SK-N-SH treated with all-trans-retinoic acid at 6 μM for 48 hours (cell line): ENCODE results near the gene SLC39A3.

Experiments used
- CSDC2 ChIP-seq: fragments of 250-450 bp; sonication (Bioruptor Pico); IDR thresholded peaks from 2 replicates; pipeline ENCODE4 v1.5.0; 2020; ENCODE audit warnings: mild to moderate bottlenecking, moderate library complexity
- ESRRG ChIP-seq: fragments of 250-450 bp; sonication (Bioruptor Pico); IDR thresholded peaks from 2 replicates; pipeline ENCODE4 v1.6.1; 2021; ENCODE audit warnings: mild to moderate bottlenecking
- GLIS3 ChIP-seq: fragments of 250-450 bp; sonication (Bioruptor Pico); IDR thresholded peaks from 2 replicates; pipeline ENCODE4 v1.5.0; 2020; ENCODE audit warnings: mild to moderate bottlenecking, moderate library complexity
- ISL1 ChIP-seq: fragments of 250-450 bp; sonication (Bioruptor Pico); IDR thresholded peaks from 2 replicates; pipeline ENCODE4 v2.1.2; 2022; ENCODE audit warnings: mild to moderate bottlenecking, moderate library complexity
- ZFP3 ChIP-seq: fragments of 250-450 bp; sonication (Bioruptor Pico); IDR thresholded peaks from 2 replicates; pipeline ENCODE4 v1.5.0; 2020; ENCODE audit warnings: mild to moderate bottlenecking, moderate library complexity
- ZNF565 ChIP-seq: fragments of 450-650 bp; formaldehyde crosslinking; conservative IDR thresholded peaks from 2 replicates; pipeline ENCODE4 v1.5.0; 2020; ENCODE audit warnings: low read depth, mild to moderate bottlenecking, moderate library complexity
- TF ChIP-seq, protein P1 (sequence below): fragments of 250-450 bp; sonication (Bioruptor Pico); IDR thresholded peaks from 2 replicates; pipeline ENCODE4 v1.8.0; 2020; ENCODE audit warnings: mild to moderate bottlenecking, moderate library complexity, borderline replicate concordance
- TF ChIP-seq, protein P2 (sequence below): fragments of 250-450 bp; sonication (Bioruptor Pico); IDR thresholded peaks from 2 replicates; pipeline ENCODE4 v1.5.0; 2020; ENCODE audit warnings: mild to moderate bottlenecking, moderate library complexity

DNA sequence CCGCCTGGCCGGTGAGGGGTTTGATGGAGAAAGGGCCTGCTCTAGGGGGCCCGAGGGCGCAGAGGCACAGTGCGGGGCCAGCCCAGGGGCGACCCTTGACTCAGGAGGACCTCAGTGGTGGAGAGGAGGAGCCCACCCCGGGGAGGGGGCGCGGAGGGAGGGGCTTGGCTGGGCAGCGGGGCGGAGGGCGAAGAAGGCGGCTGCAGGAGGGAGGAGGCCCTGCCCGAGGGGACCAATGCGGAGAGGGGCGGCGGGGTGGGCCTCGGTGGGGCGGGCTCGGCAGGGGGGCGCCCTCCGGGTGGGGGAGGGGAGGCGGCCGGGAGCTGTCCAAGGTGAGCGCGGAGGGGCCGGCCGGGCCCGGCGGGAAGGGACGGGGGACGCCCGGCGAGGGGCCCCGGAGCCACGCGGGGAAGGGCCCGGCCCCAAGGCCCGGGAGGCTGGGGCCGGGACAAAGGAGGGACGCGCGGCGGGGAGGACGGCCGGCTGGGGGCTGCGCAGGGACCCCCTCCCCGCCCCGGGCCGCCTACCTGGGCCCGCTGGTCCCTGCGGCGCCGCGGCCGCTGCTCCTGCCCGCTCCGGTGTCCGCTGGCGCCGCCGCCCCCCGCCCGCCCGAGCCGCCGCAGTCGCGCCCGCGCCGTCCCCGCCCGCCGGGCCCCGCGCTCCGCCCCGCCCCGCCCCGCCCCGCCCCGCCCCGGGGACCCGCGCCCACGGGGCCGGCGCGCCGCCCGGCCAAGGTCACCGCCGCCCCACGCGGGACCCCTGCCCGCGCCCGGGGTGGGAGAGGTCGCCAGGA lies 18.8 kb downstream of the SLC39A3 start, which contains the start of gene DIRAS1:
- TF ChIP-seq ZNF565 (CRISPR knock-in tag) (no peak), ISL1 (CRISPR knock-in tag) (no peak), ZFP3 (no peak), CSDC2 (CRISPR knock-in tag) (no peak), GLIS3 (CRISPR knock-in tag) (no peak), ESRRG (CRISPR knock-in tag) (no peak)
- TF ChIP-seq, protein P1, sequence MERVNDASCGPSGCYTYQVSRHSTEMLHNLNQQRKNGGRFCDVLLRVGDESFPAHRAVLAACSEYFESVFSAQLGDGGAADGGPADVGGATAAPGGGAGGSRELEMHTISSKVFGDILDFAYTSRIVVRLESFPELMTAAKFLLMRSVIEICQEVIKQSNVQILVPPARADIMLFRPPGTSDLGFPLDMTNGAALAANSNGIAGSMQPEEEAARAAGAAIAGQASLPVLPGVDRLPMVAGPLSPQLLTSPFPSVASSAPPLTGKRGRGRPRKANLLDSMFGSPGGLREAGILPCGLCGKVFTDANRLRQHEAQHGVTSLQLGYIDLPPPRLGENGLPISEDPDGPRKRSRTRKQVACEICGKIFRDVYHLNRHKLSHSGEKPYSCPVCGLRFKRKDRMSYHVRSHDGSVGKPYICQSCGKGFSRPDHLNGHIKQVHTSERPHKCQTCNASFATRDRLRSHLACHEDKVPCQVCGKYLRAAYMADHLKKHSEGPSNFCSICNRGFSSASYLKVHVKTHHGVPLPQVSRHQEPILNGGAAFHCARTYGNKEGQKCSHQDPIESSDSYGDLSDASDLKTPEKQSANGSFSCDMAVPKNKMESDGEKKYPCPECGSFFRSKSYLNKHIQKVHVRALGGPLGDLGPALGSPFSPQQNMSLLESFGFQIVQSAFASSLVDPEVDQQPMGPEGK (CRISPR knock-in tag), result no peak
- TF ChIP-seq, protein P2, sequence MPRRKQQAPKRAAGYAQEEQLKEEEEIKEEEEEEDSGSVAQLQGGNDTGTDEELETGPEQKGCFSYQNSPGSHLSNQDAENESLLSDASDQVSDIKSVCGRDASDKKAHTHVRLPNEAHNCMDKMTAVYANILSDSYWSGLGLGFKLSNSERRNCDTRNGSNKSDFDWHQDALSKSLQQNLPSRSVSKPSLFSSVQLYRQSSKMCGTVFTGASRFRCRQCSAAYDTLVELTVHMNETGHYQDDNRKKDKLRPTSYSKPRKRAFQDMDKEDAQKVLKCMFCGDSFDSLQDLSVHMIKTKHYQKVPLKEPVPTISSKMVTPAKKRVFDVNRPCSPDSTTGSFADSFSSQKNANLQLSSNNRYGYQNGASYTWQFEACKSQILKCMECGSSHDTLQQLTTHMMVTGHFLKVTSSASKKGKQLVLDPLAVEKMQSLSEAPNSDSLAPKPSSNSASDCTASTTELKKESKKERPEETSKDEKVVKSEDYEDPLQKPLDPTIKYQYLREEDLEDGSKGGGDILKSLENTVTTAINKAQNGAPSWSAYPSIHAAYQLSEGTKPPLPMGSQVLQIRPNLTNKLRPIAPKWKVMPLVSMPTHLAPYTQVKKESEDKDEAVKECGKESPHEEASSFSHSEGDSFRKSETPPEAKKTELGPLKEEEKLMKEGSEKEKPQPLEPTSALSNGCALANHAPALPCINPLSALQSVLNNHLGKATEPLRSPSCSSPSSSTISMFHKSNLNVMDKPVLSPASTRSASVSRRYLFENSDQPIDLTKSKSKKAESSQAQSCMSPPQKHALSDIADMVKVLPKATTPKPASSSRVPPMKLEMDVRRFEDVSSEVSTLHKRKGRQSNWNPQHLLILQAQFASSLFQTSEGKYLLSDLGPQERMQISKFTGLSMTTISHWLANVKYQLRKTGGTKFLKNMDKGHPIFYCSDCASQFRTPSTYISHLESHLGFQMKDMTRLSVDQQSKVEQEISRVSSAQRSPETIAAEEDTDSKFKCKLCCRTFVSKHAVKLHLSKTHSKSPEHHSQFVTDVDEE (CRISPR knock-in tag), result no peak
